ENCODE measurements around the gene ZNF282. TPM values are rescaled to one million over a fixed set of nuclear protein-coding genes. Genes with fewer than 3 reads are reported as not detected.
A peak's percentile ranks its signal among the peaks of the same experiment; 100 is the strongest.
"Not testable (repeated sequence)": the region's sequence is repeated elsewhere in the genome, so short reads cannot be mapped to it uniquely, and the experiment has no call there.

Gene ZNF282
- total and polyA plus RNA-seq, 3 experiments from 2014 or later, result 1.5 to 36.6 (median 35.8) TPM

DNA sequence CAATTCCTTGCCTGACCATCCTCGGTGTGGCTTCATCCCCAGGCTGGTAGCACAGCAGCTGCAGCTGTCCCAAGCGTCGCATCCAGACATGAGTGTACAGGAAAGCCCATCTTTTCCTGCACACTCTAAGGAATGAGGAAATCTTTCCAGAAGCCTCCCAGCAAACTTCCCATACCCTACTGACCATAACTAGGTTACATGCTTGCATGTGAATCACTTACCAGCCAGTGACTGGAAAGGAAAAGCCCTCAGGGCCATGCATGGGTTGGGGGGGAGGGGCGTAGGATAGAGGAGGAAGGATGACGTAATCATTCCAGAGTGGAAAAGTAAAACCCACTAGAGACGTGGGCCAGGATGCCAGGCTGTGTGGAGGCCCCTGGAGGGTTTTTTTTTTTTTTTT, 25.2 kb downstream of the ZNF282 start:
- Histone ChIP-seq H3K27ac (ENCODE audit: low read depth, low read length) (no peak overlapping the region), H3K27me3 (ENCODE audit: insufficient read depth, low read length, poor library complexity, severe bottlenecking) (no peaks in the 10 kb centered on the region), H3K4me3 (ENCODE audit: low read length) (no peak overlapping the region), H3K4me1 (ENCODE audit: insufficient read depth, low read length) (no peaks in the 10 kb centered on the region), H3K36me3 (ENCODE audit: insufficient read depth, low read length) (peaks cover 4% of the 10 kb centered on the region), H3K9me3 (ENCODE audit: low read length) (no peaks in the 10 kb centered on the region)
- Mint-ChIP-seq H3K4me3 (no peak overlapping the region), H3K27ac (peak overlapping the region in 1 of 8 donors; percentile 38), H3K27me3 (no peaks in the 10 kb centered on the region), H3K36me3 (peaks cover 13 to 80% (median 23%) of the 10 kb centered on the region in 3 donors), H3K4me1 (no peaks in the 10 kb centered on the region), H3K9me3 (no peaks in the 10 kb centered on the region)
- DNase-seq, result no peak
- ChIA-PET CTCF (no interaction called here), POLR2A (no interaction called here)

DNA sequence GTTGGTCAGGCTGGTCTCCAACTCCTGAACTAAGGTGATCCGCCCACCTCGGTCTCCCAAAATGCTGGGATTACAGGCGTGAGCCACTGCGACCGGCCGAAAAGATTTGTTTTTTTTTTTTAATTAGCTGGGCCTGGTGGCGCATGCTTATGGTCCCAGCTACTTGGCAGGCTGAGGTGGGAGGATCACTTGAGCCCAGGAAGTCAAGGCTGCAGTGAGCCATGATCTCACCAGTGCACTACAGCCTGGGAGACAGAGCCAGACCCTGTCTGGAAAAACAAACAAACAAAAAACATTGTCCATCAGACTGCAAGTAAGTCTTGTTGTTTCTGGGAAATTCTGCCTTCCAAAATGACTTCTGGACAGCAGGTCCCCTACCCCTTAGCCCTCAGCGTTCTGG, 27.8 kb downstream of the ZNF282 start:
- Mint-ChIP-seq H3K27me3 (no peaks in the 10 kb centered on the region), H3K27ac (peak overlapping the region in 1 of 8 donors; percentile 84), H3K36me3 (peaks cover 17 to 58% (median 23%) of the 10 kb centered on the region in 3 donors), H3K9me3 (no peaks in the 10 kb centered on the region), H3K4me3 (no peak overlapping the region), H3K4me1 (no peaks in the 10 kb centered on the region)
- Histone ChIP-seq H3K4me1 (ENCODE audit: insufficient read depth, low read length) (no peaks in the 10 kb centered on the region), H3K36me3 (ENCODE audit: insufficient read depth, low read length) (no peaks in the 10 kb centered on the region), H3K9me3 (ENCODE audit: low read length) (no peaks in the 10 kb centered on the region), H3K4me3 (ENCODE audit: low read length) (no peak overlapping the region), H3K27ac (ENCODE audit: low read depth, low read length) (no peak overlapping the region), H3K27me3 (ENCODE audit: insufficient read depth, low read length, poor library complexity, severe bottlenecking) (no peaks in the 10 kb centered on the region)
- CTCF ChIA-PET, result no interaction called here
- no peak for DNase-seq
- POLR2A ChIA-PET, result no interaction called here

DNA sequence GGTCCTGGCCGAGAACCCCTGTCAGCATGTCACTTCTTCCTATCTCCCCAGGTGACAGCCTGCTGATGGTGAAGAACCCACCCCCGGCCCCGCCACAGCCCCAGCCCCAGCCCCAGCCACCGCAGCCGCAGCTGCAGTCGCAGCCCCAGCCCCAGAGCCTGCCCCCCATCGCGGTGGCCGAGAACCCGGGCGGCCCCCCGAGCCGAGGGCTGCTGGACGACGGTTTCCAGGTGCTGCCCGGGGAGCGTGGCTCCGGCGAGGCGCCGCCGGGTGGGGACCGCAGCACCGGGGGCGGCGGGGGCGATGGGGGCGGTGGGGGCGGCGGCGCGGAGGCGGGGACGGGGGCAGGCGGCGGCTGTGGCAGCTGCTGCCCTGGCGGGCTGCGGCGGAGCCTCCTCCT, 28.4 kb downstream of the ZNF282 start:
- ChIA-PET POLR2A (no interaction called here), CTCF (interaction anchor here (1.1 kb wide), 1 partner anchor 29 kb away, joined by 3 read pairs; the partner anchor contains the start of gene ZNF282)
- Histone ChIP-seq H3K4me1 (ENCODE audit: insufficient read depth, low read length) (no peaks in the 10 kb centered on the region), H3K4me3 (ENCODE audit: low read length) (no peak overlapping the region), H3K27me3 (ENCODE audit: insufficient read depth, low read length, poor library complexity, severe bottlenecking) (no peaks in the 10 kb centered on the region), H3K27ac (ENCODE audit: low read depth, low read length) (no peak overlapping the region), H3K9me3 (ENCODE audit: low read length) (no peaks in the 10 kb centered on the region), H3K36me3 (ENCODE audit: insufficient read depth, low read length) (no peaks in the 10 kb centered on the region)
- no peaks in the 10 kb centered on the region for H3K9me3 Mint-ChIP-seq
- H3K36me3 Mint-ChIP-seq, result peaks cover 15 to 52% (median 23%) of the 10 kb centered on the region in 3 donors
- DNase-seq, result no peak
- H3K27ac Mint-ChIP-seq, result peak overlapping the region in 1 of 8 donors; percentile 84
- no peaks in the 10 kb centered on the region for H3K4me1 Mint-ChIP-seq
- no peaks in the 10 kb centered on the region for H3K27me3 Mint-ChIP-seq
- no peak overlapping the region for H3K4me3 Mint-ChIP-seq

DNA sequence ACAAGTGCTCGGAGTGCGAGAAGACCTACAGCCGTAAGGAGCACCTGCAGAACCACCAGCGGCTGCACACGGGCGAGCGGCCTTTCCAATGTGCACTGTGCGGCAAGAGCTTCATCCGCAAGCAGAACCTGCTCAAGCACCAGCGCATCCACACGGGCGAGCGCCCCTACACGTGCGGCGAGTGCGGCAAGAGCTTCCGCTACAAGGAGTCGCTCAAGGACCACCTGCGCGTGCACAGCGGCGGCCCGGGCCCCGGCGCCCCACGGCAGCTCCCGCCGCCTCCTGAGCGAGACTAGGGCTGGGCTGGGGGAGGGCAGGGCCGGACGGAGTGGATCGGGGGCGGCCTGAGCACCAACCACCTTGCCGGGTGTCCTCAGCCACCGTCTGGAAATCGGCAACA, 29.0 kb downstream of the ZNF282 start:
- H3K27ac ChIP-seq (ENCODE audit: low read depth, low read length), result no peak overlapping the region
- Mint-ChIP-seq H3K9me3 (no peaks in the 10 kb centered on the region), H3K27me3 (no peaks in the 10 kb centered on the region), H3K4me3 (no peak overlapping the region), H3K27ac (no peak overlapping the region), H3K4me1 (no peaks in the 10 kb centered on the region), H3K36me3 (peaks cover 10 to 46% (median 20%) of the 10 kb centered on the region in 3 donors)
- no peak for DNase-seq
- H3K4me3 ChIP-seq (ENCODE audit: low read length), result no peak overlapping the region
- no peaks in the 10 kb centered on the region for H3K9me3 ChIP-seq (ENCODE audit: low read length)
- no peaks in the 10 kb centered on the region for H3K27me3 ChIP-seq (ENCODE audit: insufficient read depth, low read length, poor library complexity, severe bottlenecking)
- H3K4me1 ChIP-seq (ENCODE audit: insufficient read depth, low read length), result no peaks in the 10 kb centered on the region
- ChIA-PET POLR2A (no interaction called here), CTCF (interaction anchor here (1.1 kb wide), 1 partner anchor 29 kb away, joined by 3 read pairs; the partner anchor contains the start of gene ZNF282)
- no peaks in the 10 kb centered on the region for H3K36me3 ChIP-seq (ENCODE audit: insufficient read depth, low read length)

DNA sequence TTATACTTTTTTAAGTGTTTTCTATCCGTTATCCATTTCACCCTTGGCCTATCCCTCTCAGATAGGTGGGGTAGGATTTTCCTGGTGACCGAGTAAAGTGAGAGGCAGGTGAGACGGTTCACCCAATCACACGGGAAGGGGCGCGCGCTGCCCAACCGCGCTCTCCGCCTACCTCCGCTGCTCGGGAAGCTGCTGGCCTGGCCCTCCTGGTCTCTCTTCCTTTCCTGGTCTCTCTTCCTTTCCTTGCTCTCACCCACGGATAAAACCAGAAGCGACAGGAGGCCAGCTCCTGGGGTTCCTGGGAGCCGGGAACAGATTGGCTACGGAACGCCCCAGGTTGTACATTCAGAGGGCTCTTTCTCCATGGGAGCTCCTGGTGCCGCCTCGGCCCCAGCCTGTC, 29.8 kb downstream of the ZNF282 start:
- Mint-ChIP-seq H3K27ac (no peak overlapping the region), H3K9me3 (no peaks in the 10 kb centered on the region), H3K4me3 (no peak overlapping the region), H3K4me1 (no peaks in the 10 kb centered on the region), H3K27me3 (no peaks in the 10 kb centered on the region), H3K36me3 (peaks cover 6 to 40% (median 15%) of the 10 kb centered on the region in 3 donors)
- Histone ChIP-seq H3K9me3 (ENCODE audit: low read length) (no peaks in the 10 kb centered on the region), H3K4me3 (ENCODE audit: low read length) (no peak overlapping the region), H3K36me3 (ENCODE audit: insufficient read depth, low read length) (no peaks in the 10 kb centered on the region), H3K27ac (ENCODE audit: low read depth, low read length) (no peak overlapping the region), H3K27me3 (ENCODE audit: insufficient read depth, low read length, poor library complexity, severe bottlenecking) (no peaks in the 10 kb centered on the region), H3K4me1 (ENCODE audit: insufficient read depth, low read length) (no peaks in the 10 kb centered on the region)
- no peak for DNase-seq
- ChIA-PET CTCF (no interaction called here), POLR2A (no interaction called here)

DNA sequence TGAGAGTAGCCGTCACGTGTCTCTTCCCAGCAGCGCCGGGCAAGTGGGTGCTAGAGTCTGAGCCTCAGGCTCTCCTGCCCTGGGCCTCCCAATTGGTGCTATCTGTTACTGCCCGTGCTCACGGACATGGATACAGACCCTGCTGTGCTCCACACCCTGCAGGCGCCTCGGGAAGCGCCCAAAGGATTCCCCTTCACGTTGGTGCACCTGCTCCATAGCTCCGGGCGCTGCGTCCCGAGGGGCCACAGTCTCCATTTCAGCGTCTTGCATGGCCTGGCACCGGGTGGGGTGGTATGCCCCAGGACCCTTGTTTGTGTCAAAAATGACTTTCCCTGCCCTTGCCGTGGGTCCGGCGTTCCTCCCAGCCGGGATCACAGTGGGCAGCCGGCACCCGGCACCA, 30.3 kb downstream of the ZNF282 start:
- Mint-ChIP-seq H3K27ac (no peak overlapping the region), H3K4me1 (no peaks in the 10 kb centered on the region), H3K27me3 (no peaks in the 10 kb centered on the region), H3K9me3 (no peaks in the 10 kb centered on the region), H3K4me3 (no peak overlapping the region), H3K36me3 (peaks cover 6 to 37% (median 15%) of the 10 kb centered on the region in 3 donors)
- Histone ChIP-seq H3K27ac (ENCODE audit: low read depth, low read length) (no peak overlapping the region), H3K4me3 (ENCODE audit: low read length) (no peak overlapping the region), H3K36me3 (ENCODE audit: insufficient read depth, low read length) (no peaks in the 10 kb centered on the region), H3K9me3 (ENCODE audit: low read length) (no peaks in the 10 kb centered on the region), H3K4me1 (ENCODE audit: insufficient read depth, low read length) (no peaks in the 10 kb centered on the region), H3K27me3 (ENCODE audit: insufficient read depth, low read length, poor library complexity, severe bottlenecking) (no peaks in the 10 kb centered on the region)
- DNase-seq, result no peak
- POLR2A ChIA-PET, result no interaction called here
- CTCF ChIA-PET, result interaction anchor here (1.7 kb wide), 1 partner anchor 30 kb away, joined by 4 read pairs; the partner anchor contains the start of gene ZNF282

DNA sequence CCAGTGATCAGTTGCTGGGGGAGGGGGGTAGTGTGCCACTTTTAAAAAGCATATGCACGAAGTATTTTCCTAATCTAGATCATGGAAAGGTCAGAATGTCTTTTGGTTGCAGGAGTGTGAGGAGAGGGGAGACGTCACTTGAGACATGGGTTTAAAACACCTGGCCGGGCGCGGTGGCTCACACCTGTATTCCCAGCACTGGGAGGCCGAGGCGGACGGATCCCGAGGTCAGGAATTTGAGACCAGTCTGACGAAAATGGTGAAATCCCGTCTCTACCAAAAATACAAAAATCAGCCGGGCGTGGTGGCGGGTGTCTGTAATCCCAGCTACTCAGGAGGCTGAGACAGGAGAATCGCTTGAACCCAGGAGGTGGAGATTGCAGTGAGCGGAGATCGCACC, 31.0 kb downstream of the ZNF282 start:
- peaks cover 6 to 31% (median 10%) of the 10 kb centered on the region in 3 donors for H3K36me3 Mint-ChIP-seq

DNA sequence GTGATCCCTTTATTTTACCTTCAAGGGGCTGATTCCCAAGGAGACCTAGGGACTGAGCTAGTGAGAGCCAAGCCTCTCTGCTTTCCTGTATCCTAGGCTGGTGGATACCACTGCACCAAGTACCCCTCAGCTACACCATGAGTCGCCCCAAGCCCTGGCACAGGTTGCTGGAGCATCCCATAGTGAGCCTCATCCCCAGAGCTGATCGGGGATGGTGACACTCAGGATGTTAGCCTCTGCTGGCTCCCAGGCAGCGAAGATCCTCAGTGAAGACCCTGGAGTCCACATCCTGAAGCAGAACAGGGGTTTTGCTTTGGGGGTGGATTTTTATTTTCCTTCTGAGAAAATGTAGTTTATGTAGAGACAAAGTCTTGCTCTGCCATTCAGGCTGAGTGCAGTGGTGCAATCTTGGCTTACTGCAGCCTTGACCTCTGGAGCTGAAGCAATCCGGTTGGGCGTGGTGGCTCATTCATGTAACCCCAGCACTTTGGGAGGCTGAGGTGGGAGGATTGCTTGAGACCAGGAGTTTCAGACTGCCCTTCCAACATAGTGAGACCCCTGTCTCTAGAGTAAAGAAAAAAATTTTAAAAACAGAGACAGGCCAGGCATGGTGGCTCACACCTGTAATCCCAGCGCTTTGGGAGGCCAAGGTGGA, 31.6 kb downstream of the ZNF282 start:
- no peak overlapping the region for H3K4me3 ChIP-seq (ENCODE audit: low read length)
- DNase-seq, result no peak
- no peaks in the 10 kb centered on the region for H3K9me3 ChIP-seq (ENCODE audit: low read length)
- H3K27me3 Mint-ChIP-seq, result no peaks in the 10 kb centered on the region
- no peaks in the 10 kb centered on the region for H3K36me3 ChIP-seq (ENCODE audit: insufficient read depth, low read length)
- H3K36me3 Mint-ChIP-seq, result peaks cover 5 to 26% (median 6%) of the 10 kb centered on the region in 3 donors
- H3K9me3 Mint-ChIP-seq, result no peaks in the 10 kb centered on the region
- CTCF ChIA-PET, result interaction anchor here (1.7 kb wide), 1 partner anchor 32 kb away, joined by 4 read pairs; the partner anchor contains the start of gene ZNF282
- no peak overlapping the region for H3K27ac Mint-ChIP-seq
- H3K27ac ChIP-seq (ENCODE audit: low read depth, low read length), result no peak overlapping the region
- no peaks in the 10 kb centered on the region for H3K4me1 Mint-ChIP-seq
- H3K4me1 ChIP-seq (ENCODE audit: insufficient read depth, low read length), result no peaks in the 10 kb centered on the region
- no peak overlapping the region for H3K4me3 Mint-ChIP-seq
- POLR2A ChIA-PET, result no interaction called here
- no peaks in the 10 kb centered on the region for H3K27me3 ChIP-seq (ENCODE audit: insufficient read depth, low read length, poor library complexity, severe bottlenecking)

More for the DNA sequence above, 31.0 kb downstream of the ZNF282 start:
- H3K9me3 ChIP-seq (ENCODE audit: low read length); H3K4me1 ChIP-seq (ENCODE audit: insufficient read depth, low read length); H3K4me1 Mint-ChIP-seq; H3K9me3 Mint-ChIP-seq; H3K27ac Mint-ChIP-seq; POLR2A ChIA-PET; H3K27ac ChIP-seq (ENCODE audit: low read depth, low read length); H3K4me3 Mint-ChIP-seq; H3K27me3 ChIP-seq (ENCODE audit: insufficient read depth, low read length, poor library complexity, severe bottlenecking); H3K36me3 ChIP-seq (ENCODE audit: insufficient read depth, low read length); DNase-seq; H3K4me3 ChIP-seq (ENCODE audit: low read length); H3K27me3 Mint-ChIP-seq: not testable (repeated sequence)
- CTCF ChIA-PET, result interaction anchor here (1.7 kb wide), 1 partner anchor 31 kb away, joined by 4 read pairs; the partner anchor contains the start of gene ZNF282

Data from CD8-positive, alpha-beta memory T cell (primary cell).